Mucosa of stomach (tissue), 1 donor: ENCODE data around the gene KCND3.

Experiments used
- H3K27me3 ChIP-seq: one replicate; pipeline ENCODE4 v1.7.0; 2013; ENCODE audit warnings: mild to moderate bottlenecking, low read length; ENCODE audit not compliant: control insufficient read depth, insufficient read depth
- H3K36me3 ChIP-seq: one replicate; pipeline ENCODE4 v1.7.0; 2013; ENCODE audit warnings: low read length; ENCODE audit not compliant: control insufficient read depth, insufficient read depth
- H3K4me1 ChIP-seq: one replicate; pipeline ENCODE4 v1.7.0; 2013; ENCODE audit warnings: mild to moderate bottlenecking, low read length; ENCODE audit not compliant: control insufficient read depth, insufficient read depth
- H3K4me3 ChIP-seq: one replicate; pipeline ENCODE4 v1.7.0; 2013; ENCODE audit warnings: low read length
- H3K9ac ChIP-seq: one replicate; pipeline ENCODE4 v1.7.0; 2013; ENCODE audit warnings: mild to moderate bottlenecking, low read length, moderate library complexity
- H3K9me3 ChIP-seq: one replicate; pipeline ENCODE4 v1.7.0; 2013; ENCODE audit warnings: mild to moderate bottlenecking, low read length, moderate library complexity; ENCODE audit not compliant: control insufficient read depth
- donor health status: Pancreatic carcinoma.

The KCND3 gene

DNA sequence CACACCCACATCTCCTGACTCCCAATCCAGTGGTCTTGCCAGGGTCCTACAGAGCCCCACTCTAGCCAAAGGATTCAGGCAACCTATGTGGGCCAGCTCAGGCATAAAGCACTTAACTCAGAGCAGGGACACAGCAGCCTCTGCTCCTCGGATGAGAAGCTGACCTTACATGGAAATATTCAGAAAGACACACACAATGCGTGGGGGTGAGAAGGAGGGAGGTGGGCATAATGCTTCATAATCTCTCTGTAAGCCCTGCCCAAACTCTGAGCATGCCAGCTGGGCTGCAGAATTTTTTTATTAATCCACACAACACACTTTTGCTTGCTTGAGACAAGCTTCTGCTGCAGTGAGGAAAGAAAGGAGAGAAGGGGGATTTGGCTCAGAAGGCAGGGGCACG is 21.6 kb downstream of the KCND3 start:
- H3K9me3 ChIP-seq, result no peaks in the 10 kb centered on the region
- no peak overlapping the region for H3K4me3 ChIP-seq
- H3K4me1 ChIP-seq, result no peaks in the 10 kb centered on the region
- H3K27me3 ChIP-seq, result no peaks in the 10 kb centered on the region
- no peak overlapping the region for H3K9ac ChIP-seq
- no peaks in the 10 kb centered on the region for H3K36me3 ChIP-seq

DNA sequence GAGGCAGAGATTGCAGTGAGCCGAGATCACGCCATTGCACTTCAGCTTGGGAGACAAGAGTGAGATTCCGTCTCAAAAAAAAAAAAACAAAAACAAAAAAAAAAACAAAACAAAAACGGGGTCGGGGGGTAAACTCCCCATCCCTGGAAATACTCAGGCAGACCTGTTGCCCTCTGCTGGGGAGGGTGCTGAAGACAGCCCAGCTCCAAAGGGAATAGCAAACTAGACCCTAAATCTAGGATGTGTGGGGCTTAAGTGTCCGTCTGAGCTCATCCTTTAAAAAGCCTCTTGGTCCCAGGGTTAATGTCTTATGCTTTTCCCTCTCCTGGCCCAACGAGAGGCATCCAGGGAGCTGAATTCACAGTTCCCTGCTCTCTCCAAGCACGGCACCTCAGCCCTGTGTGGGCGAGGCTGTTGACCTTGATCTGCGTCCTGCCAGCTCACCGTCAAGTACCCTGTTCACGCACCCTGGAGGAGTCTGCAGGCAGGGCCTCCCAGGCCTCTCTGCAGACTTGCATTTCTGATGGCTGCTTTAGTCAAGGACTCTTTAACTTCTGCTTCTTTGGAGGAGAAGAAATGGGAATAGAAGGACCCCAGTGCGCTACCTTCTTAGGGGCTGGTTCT is 22.3 kb downstream of the KCND3 start:
- H3K4me3 ChIP-seq, result no peak overlapping the region
- H3K4me1 ChIP-seq, result no peaks in the 10 kb centered on the region
- no peaks in the 10 kb centered on the region for H3K9me3 ChIP-seq
- no peaks in the 10 kb centered on the region for H3K36me3 ChIP-seq
- no peak overlapping the region for H3K9ac ChIP-seq
- no peaks in the 10 kb centered on the region for H3K27me3 ChIP-seq

GRCh38 chr1:111965781-111966443 is 23.6 kb downstream of the KCND3 start:
- H3K27me3 ChIP-seq, result no peaks in the 10 kb centered on the region
- no peaks in the 10 kb centered on the region for H3K36me3 ChIP-seq
- H3K9me3 ChIP-seq, result no peaks in the 10 kb centered on the region
- no peak overlapping the region for H3K9ac ChIP-seq
- no peak overlapping the region for H3K4me3 ChIP-seq
- no peaks in the 10 kb centered on the region for H3K4me1 ChIP-seq

GRCh38 chr1:111963985-111964738 is 25.3 kb downstream of the KCND3 start:
- Histone ChIP-seq H3K9ac (no peak overlapping the region), H3K4me3 (no peak overlapping the region), H3K4me1 (no peaks in the 10 kb centered on the region), H3K27me3 (no peaks in the 10 kb centered on the region), H3K9me3 (no peaks in the 10 kb centered on the region), H3K36me3 (no peaks in the 10 kb centered on the region)

- Histone ChIP-seq H3K36me3 (no peaks in the 10 kb centered on the region), H3K4me1 (no peaks in the 10 kb centered on the region), H3K4me3 (no peak overlapping the region), H3K27me3 (no peaks in the 10 kb centered on the region), H3K9ac (no peak overlapping the region), H3K9me3 (no peaks in the 10 kb centered on the region)
Observed at GRCh38 chr1:111961773-111962565, 27.5 kb downstream of the KCND3 start.

DNA sequence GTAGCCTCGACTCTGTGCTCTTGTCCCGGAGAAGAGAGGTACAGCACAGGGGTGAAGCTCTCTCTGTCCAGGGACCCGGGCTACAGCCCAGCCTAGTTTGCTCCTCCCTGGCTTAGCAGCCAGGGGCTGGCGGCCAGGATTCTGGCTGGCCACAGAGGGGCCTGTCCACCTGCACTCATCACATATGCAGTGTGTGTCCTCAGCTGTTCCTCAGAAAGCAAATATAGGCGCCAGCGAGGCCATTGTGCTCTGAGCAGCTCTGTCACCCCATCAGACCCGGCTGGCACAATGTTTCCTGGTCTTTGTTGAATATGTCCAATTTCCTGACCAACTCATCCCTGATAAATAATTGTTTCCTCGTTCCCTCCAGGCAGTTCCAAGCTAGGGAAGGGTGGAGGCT is 28.5 kb downstream of the KCND3 start:
- H3K27me3 ChIP-seq, result no peaks in the 10 kb centered on the region
- no peaks in the 10 kb centered on the region for H3K9me3 ChIP-seq
- no peaks in the 10 kb centered on the region for H3K36me3 ChIP-seq
- no peaks in the 10 kb centered on the region for H3K4me1 ChIP-seq
- H3K4me3 ChIP-seq, result no peak overlapping the region
- no peak overlapping the region for H3K9ac ChIP-seq

GRCh38 chr1:111959436-111959835 is 30.0 kb downstream of the KCND3 start:
- Histone ChIP-seq H3K9ac (no peak overlapping the region), H3K4me1 (no peaks in the 10 kb centered on the region), H3K36me3 (no peaks in the 10 kb centered on the region), H3K4me3 (no peak overlapping the region), H3K27me3 (no peaks in the 10 kb centered on the region), H3K9me3 (no peaks in the 10 kb centered on the region)

DNA sequence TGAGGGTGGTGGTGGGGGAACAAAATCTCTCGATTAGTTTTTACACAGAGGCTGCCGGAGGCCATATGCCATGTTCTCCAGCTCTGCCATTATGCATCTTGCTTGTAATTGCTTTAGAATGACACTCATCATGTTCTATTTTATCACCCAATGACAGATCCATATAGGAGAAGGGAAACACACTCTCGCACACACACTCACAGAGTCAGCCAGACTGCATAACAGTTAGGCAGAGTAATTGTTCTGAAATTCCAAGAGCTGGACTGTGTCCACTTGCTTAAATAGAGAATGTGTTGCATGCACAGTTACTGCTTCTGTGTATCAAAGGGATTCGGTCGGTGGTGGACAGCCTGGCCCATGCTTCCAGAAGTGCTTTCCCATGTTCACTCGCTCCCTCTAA is 30.6 kb downstream of the KCND3 start:
- H3K27me3 ChIP-seq, result no peaks in the 10 kb centered on the region
- no peak overlapping the region for H3K4me3 ChIP-seq
- no peaks in the 10 kb centered on the region for H3K9me3 ChIP-seq
- no peaks in the 10 kb centered on the region for H3K36me3 ChIP-seq
- no peak overlapping the region for H3K9ac ChIP-seq
- H3K4me1 ChIP-seq, result no peaks in the 10 kb centered on the region

GRCh38 chr1:111958075-111958474 is 31.4 kb downstream of the KCND3 start:
- Histone ChIP-seq H3K4me1 (no peaks in the 10 kb centered on the region), H3K9me3 (no peaks in the 10 kb centered on the region), H3K36me3 (no peaks in the 10 kb centered on the region), H3K4me3 (no peak overlapping the region), H3K9ac (no peak overlapping the region), H3K27me3 (no peaks in the 10 kb centered on the region)

- no peaks in the 10 kb centered on the region for H3K27me3 ChIP-seq
- H3K4me1 ChIP-seq, result no peaks in the 10 kb centered on the region
- no peak overlapping the region for H3K4me3 ChIP-seq
- H3K36me3 ChIP-seq, result no peaks in the 10 kb centered on the region
- H3K9me3 ChIP-seq, result no peaks in the 10 kb centered on the region
- H3K9ac ChIP-seq, result no peak overlapping the region
Observed at GRCh38 chr1:111956155-111956771, 33.2 kb downstream of the KCND3 start.

DNA sequence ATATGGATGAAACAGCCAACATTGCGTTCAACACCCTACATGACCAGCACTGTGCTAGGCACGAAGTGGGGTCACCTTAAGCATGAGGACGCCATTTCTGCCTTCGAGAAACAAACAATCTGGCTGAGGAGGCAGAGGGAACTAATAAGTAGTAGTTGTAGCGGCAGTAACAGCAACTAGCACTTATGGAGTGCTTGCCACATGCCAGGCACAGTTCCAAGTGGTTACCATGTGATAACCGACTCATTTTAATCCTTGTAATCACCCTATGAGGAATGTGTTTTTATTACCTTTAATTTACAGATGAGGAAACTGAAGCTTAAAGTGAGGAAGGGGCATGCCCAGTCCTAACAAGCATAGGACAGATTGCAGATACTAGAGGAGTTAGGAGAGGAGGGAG is 33.7 kb downstream of the KCND3 start:
- H3K9ac ChIP-seq, result no peak overlapping the region

More for the DNA sequence above, 33.7 kb downstream of the KCND3 start:
- H3K9me3 ChIP-seq, result no peaks in the 10 kb centered on the region
- no peak overlapping the region for H3K4me3 ChIP-seq
- no peaks in the 10 kb centered on the region for H3K27me3 ChIP-seq
- H3K4me1 ChIP-seq, result no peaks in the 10 kb centered on the region
- no peaks in the 10 kb centered on the region for H3K36me3 ChIP-seq
